RWPE1 (cell line): ENCODE measurements around the gene CACNA2D2.

Source experiments
- CTCF ChIA-PET: fragments of 350-600 bp; sonication (Branson Sonifier 250); formaldehyde crosslinking; extraction: SDS; loops from one replicate; lab custom pipeline; 2021; lab: Yijun Ruan, JAX
- POLR2A ChIA-PET: fragments of 400-600 bp; formaldehyde crosslinking; extraction: SDS; loops from one replicate; lab custom pipeline; 2020; ENCODE audit warnings: antibody characterized with exemption; ENCODE audit not compliant: low non-redundant PET; lab: Yijun Ruan, JAX
- DNase-seq: peaks from one replicate; pipeline ENCODE4 v3.0.0; 2012; ENCODE audit warnings: low spot score
- H3K27ac ChIP-seq: fragments of 450-650 bp; 2 replicates; pipeline ENCODE4 v1.5.1; 2017
- TF ChIP-seq, protein P1 (sequence below): fragments of 450-650 bp; conservative IDR thresholded peaks from 2 replicates; pipeline ENCODE4 v1.5.1; 2017; ENCODE audit warnings: low read depth, mild to moderate bottlenecking

Gene CACNA2D2

GRCh38 chr3:50502584-50503423, 630 bp downstream of the CACNA2D2 start:
- no peak overlapping the region for H3K27ac ChIP-seq
- CTCF ChIA-PET, result interaction anchor here (0.6 kb wide), 1 partner anchor 113 kb away, joined by 4 read pairs; no protein-coding TSS in a partner anchor
- no peak for DNase-seq
- TF ChIP-seq, protein P1, sequence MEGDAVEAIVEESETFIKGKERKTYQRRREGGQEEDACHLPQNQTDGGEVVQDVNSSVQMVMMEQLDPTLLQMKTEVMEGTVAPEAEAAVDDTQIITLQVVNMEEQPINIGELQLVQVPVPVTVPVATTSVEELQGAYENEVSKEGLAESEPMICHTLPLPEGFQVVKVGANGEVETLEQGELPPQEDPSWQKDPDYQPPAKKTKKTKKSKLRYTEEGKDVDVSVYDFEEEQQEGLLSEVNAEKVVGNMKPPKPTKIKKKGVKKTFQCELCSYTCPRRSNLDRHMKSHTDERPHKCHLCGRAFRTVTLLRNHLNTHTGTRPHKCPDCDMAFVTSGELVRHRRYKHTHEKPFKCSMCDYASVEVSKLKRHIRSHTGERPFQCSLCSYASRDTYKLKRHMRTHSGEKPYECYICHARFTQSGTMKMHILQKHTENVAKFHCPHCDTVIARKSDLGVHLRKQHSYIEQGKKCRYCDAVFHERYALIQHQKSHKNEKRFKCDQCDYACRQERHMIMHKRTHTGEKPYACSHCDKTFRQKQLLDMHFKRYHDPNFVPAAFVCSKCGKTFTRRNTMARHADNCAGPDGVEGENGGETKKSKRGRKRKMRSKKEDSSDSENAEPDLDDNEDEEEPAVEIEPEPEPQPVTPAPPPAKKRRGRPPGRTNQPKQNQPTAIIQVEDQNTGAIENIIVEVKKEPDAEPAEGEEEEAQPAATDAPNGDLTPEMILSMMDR, result no peak
- POLR2A ChIA-PET, result no interaction called here

DNA sequence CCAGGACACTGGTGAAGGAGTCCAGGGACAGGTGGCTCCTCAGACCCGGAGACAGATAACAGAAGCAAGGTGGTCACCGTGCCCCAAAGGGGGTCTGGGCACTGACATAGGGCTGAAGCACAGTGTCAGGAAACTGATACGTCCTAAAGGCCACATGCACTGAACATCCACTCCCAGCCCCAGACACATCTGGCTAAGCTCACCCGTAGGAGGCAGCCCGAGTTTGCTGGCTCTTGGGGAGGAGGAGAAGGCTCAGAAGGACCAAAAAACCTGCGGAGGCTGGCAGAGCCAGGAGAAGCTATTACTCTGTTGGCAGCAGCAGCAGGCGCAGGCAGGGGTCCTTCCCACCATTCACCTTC, 1.2 kb downstream of the CACNA2D2 start:
- ChIA-PET CTCF (no interaction called here), POLR2A (no interaction called here)
- TF ChIP-seq, protein P1, result no peak
- DNase-seq, result no peak
- H3K27ac ChIP-seq, result no peak overlapping the region

DNA sequence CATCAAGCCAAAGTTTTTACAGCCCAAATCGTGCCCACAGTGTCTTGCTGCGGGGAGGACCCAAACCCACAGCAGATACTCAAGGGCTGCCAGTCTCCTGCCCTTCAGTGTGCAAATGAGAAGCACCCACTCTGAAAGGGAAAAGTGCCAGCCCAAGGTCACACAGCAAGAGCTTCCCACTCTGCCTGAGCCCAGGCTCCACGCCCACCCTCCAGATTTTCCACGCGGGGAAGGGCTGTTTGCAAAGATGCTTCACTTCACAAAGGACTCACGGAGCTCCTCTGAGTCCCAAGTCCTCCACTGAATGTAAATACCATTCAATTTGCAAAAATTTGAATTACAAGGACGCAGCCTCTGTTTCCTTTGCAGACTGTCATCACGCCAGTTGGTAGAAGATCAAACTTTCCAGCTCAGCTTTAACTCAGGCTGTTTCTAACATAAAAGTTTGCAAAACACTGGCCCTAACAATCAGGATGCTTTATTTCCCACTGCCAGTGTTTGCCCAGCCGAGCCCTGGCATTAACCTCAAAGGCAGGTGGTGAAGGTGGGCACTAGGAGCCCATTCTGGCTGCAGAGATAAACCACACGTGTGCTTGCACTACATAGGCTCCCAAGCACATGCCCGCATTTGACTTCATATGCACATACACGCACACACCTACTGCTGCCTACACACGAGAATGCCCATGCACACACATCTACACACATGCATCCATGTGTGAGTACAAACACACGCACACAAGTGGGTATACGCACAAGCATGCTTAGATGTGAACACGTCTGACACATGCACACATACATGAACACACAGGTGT, 7.6 kb downstream of the CACNA2D2 start:
- CTCF ChIA-PET, result no interaction called here
- POLR2A ChIA-PET, result no interaction called here
- DNase-seq, result no peak
- no peak overlapping the region for H3K27ac ChIP-seq
- TF ChIP-seq, protein P1, result no peak

GRCh38 chr3:50494126-50494525, 9.3 kb downstream of the CACNA2D2 start:
- H3K27ac ChIP-seq, result no peak overlapping the region
- DNase-seq, result no peak
- ChIA-PET POLR2A (no interaction called here), CTCF (interaction anchor here (0.5 kb wide), 1 partner anchor 507 kb away, joined by 3 read pairs; no protein-coding TSS in a partner anchor)
- TF ChIP-seq, protein P1, result no peak

- ChIA-PET CTCF (no interaction called here), POLR2A (no interaction called here)
- no peak overlapping the region for H3K27ac ChIP-seq
- TF ChIP-seq, protein P1, result no peak
- no peak for DNase-seq
These were observed 9.8 kb downstream of the CACNA2D2 start for GRCh38 chr3:50493623-50494022.

- ChIA-PET CTCF (no interaction called here), POLR2A (no interaction called here)
- H3K27ac ChIP-seq, result no peak overlapping the region
- no peak for DNase-seq
- TF ChIP-seq, protein P1, result no peak
These were observed 10.3 kb downstream of the CACNA2D2 start for GRCh38 chr3:50493086-50493485.
